ENCODE results near the gene GDI1.

The GDI1 gene

DNA sequence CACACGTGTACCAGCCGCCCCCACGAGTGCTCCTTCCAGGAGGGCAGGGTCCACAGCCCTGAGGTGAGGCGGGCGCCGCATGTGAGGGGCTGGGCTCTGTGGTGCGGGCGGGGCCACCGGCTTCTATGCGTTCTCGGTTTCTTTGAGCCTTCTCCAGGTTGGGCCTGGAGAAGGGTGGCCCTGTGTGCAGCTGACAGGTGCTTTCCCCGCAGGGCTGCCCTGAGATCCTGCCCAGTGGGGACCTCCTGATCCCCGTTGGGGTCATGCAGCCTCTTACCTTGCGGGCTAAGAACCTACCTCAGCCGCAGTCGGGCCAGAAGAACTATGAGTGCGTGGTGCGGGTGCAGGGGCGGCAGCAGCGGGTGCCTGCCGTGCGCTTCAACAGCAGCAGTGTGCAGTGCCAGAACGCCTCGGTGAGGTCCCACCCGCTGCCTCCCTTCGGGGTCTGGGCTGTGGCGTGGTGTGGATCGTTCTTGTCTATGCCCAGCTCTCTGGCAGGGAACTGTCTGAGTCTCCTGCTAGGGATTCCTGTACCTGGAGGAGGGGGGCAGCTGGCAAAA, 27.9 kb downstream of the GDI1 start:
- no peak for DNase-seq

DNA sequence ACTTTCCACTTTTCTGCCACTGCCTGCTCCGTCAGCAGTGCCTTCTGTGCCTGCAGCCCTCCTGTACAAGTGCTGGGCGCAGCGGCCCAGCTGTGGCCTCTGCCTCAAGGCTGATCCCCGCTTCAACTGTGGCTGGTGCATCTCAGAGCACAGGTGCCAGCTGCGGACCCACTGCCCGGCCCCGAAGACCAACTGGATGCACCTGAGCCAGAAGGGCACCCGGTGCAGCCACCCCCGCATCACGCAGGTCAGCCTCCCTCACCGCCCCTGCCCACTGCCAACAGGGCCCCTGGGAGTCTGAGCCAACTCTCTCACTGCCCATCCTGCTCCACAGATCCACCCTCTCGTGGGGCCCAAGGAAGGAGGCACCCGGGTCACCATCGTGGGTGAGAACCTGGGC, 28.6 kb downstream of the GDI1 start:
- DNase-seq: no peak

DNA sequence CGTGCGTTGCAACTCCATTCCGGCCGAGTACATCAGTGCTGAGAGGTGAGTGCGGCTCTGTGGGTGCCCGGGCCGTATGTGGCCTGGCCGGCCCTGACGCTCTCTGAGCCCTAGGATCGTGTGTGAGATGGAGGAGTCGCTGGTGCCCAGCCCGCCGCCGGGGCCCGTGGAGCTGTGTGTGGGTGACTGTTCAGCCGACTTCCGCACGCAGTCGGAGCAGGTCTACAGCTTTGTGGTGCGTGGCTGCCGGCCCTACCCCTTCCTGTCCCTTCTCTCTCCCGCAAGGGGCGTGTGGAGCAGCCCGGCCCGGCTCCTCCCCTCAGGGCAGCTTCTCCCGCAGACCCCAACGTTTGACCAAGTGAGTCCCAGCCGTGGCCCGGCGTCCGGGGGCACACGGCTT, 29.1 kb downstream of the GDI1 start:
- DNase-seq: no peak

DNA sequence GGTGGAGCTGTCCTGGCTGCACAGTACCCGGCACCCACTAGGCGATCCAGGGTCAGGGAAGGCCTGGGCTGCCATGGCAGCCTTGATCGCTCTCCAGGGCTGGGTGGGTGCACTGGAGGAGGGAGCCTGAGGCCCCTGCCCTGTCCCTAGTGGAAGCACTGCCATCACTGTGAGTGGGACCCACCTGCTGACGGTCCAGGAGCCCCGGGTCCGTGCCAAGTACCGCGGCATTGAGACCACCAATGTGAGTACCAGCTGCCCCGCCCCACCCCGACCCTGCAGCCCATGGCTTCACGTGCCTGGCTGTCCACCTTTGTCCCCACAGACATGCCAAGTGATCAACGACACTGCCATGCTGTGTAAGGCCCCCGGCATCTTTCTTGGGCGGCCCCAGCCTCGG, 30.0 kb downstream of the GDI1 start:
- DNase-seq: no peak

DNA sequence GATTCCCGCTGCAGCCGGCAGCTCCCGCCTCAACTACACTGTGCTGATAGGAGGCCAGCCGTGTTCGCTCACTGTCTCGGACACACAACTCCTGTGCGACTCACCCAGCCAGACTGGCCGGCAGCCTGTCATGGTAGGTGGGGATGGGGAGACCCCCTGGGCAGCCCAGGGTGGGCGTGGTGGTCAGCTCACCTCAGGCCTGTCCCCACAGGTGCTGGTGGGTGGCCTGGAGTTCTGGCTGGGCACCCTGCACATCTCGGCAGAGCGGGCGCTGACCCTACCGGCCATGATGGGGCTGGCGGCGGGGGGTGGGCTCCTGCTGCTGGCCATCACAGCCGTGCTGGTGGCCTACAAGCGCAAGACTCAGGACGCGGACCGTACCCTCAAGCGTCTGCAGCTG, 30.6 kb downstream of the GDI1 start:
- DNase-seq: no peak

DNA sequence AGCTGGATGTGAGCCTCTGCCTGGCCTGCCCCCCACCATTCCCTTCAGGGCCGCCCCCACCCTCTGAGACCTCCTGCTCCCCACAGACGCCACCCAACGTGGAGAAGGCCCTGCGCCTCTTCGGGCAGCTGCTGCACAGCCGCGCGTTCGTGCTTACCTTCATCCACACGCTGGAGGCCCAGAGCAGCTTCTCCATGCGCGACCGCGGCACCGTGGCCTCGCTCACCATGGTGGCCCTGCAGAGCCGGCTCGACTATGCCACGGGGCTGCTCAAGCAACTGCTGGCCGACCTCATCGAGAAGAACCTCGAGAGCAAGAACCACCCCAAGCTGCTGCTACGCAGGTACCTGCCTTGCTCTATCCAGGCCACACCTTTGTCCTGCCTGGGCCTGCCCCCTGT, 31.3 kb downstream of the GDI1 start:
- DNase-seq: no peak

DNA sequence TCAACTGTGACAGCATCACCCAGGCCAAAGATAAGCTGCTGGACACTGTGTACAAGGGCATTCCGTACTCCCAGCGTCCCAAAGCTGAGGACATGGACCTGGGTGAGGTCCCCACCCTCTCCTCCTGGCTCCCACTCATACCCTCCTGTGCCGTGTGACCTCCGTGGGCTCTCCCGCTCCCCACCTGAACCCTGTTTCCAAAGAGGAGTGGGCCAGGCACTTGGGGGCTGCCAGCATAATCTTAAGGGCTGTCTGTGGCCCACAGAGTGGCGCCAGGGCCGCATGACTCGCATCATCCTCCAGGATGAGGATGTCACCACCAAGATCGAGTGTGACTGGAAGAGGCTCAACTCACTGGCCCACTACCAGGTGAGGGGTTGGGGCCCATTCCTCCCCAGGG, 32.2 kb downstream of the GDI1 start:
- no peak for DNase-seq

DNA sequence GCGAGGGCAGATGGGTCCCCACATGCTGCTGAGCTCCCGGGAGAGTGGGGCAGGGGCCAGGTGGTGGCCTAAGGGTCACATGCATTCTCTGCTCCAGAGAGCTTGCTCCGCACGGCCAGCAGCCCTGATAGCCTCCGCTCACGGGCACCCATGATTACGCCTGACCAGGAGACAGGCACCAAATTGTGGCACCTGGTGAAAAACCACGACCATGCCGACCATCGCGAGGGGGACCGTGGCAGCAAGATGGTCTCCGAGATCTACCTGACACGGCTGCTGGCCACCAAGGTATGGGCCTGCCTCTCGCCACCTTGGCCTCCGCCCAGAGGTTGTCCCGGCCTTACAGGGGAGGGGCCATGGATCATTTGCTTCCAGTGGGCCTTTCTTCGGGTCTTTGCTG, 32.9 kb downstream of the GDI1 start:
- DNase-seq: no peak

DNA sequence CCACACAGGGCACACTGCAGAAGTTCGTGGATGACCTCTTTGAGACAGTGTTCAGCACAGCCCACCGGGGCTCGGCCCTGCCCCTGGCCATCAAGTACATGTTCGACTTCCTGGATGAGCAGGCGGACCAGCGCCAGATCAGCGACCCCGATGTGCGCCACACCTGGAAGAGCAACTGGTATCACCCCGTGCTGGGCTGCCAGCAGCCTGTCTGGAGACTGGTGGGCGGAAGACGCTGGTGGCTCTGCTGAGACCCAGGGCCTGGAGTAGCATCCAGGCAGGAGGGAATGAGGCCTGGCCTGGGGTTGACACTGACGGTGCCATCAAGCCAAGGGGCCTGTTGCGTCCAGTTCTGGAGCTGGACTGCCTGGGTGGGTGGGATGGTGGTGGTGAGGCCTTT, 33.5 kb downstream of the GDI1 start:
- no peak for DNase-seq

DNA sequence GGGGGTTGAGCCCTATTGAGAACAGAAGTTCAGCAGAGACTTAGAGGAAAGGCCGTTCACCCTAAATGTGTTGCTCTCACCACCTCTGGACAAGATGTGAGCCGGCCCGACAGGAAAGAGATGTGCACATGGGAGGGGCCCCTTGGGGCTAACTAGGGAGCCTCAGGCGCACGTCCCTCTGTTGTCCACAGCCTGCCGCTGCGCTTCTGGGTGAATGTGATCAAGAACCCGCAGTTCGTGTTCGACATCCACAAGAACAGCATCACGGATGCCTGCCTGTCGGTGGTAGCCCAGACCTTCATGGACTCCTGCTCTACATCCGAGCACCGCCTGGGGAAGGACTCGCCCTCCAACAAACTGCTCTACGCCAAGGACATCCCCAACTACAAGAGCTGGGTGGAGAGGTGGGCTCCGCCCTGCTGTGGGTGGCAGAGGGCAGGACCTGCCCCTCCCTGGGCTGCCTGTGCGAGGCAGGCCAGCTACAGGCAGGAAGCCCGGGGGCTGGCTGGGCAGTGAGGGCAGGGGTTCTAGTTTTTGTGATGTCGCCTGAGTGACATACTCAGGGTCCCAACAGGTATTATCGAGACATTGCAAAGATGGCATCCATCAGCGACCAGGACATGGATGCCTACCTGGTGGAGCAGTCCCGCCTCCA, 34.1 kb downstream of the GDI1 start:
- no peak for DNase-seq

DNA sequence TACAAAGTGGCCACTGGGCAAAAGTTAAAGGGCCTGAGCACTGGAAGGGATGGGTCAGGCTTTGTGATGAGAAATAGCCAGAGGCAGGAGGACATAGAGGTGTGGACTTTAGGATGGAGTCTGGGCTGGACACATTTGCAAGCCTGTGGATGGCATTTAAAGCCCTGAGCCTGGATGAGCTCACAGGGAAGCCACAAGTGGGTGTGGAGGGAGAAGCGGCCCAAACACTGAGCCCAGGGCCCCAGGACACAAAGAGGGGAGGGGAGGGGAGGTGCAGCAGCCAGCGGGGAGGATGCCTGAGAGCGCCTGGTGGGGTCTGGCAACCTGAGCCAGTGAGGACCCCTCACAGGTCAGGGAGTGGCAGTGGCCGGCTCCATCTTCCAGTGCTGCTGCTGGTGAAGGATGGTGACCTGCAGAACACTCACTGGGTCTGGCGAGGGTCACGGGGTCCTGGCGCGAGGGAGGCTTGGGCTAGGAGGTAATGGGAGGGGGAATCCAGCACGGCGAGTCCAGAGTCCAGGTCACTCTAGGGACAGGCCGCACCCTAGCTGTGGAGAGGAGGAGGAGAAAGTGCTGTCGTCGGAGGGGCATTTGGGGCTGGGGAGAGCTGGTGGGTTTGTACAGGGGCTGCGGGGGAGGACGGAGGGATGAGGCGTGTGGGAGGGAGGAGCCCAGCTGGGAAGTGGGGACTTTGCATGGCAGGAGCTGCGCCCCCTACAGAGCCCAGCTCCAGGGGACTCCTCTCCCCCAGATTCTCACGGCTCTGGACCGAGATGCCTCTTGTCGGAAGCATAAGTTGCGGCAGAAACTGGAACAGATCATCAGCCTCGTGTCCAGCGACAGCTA, 35.1 kb downstream of the GDI1 start:
- DNase-seq: no peak

DNA sequence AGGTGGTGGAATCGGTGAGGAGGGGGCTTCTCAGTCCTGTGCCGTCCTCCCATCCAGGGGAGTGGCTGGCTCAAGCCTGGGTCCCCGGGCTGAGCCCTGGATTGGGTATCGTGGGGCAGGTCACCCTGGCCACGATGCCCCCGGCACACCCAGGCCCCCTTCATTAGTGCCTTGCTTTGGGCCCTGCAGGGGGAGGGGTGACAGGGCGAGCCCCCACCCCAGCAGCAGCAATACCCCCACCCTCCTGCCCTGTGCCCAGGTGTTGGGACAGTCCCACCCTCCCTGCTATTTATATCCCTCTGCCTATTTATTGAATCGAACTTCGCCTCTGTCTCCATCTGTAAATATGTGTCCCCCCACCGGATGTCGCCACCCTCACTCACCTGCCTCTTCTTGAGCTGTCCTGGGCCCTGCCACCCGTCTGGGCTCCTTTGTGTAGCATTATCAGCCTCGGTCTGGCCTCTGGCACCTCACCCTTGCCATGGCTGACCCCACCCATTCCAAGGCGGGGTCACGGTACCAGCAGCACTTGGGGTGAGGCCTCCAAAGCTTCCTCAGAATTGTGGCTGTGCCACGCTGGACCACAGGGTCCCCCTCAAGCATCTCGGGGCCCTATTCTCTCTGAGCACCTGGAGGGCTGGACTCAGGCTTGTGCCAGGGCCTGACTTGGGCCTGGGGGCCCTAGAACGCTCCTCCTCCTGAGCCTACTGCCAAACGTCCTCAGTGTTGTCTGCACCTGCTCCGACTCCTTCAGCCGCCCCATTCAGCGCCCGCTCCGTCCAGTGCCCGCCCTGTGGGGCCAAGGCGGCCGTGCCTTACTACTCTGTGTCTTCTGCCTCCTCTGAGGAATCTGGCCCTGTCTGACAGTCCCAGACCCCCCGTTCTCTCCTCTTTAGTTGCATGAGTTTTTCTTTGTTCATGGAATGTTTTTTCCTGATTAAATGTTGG, 36.0 kb downstream of the GDI1 start:
- DNase-seq: no peak

DNA sequence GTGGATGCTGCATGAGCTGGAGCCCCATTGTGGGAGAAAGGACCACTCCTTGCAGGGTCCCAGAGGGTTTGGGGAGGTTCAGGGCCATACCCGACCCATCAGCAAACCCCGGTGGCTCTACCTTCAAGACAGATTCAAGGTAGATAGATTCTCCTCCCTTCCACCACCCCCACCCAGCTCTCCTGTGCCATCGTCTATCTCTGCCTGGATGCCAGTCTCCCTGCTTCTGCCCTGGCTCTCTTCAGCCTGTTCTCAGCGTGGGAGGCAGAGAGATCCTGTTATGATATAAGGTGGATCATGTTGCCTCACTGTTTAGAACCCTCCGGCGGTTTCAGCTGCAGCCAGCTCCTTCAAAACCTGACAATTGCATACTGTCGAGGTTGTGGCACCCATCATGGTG, 36.7 kb downstream of the GDI1 start:
- no peak for DNase-seq

DNA sequence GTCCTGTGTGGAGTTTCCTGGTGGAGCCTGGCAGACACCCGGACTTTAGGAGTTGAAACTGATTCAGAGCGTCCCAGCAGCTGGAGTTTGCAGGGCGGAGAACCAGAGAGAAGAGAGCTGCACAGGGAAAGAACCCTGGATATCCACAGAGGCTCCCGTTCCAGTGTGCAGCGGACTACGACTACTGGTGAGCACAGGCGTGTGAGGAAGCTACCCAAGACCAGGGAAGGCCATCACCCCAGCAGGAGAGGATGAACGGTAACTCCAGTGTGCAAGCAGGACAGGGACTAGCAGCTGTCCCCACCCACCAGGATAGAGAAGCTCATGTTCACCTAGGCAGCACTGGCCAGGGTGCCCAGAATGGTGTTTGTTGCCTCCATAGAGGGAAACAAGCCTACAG, 39.9 kb downstream of the GDI1 start:
- no peak for DNase-seq

DNA sequence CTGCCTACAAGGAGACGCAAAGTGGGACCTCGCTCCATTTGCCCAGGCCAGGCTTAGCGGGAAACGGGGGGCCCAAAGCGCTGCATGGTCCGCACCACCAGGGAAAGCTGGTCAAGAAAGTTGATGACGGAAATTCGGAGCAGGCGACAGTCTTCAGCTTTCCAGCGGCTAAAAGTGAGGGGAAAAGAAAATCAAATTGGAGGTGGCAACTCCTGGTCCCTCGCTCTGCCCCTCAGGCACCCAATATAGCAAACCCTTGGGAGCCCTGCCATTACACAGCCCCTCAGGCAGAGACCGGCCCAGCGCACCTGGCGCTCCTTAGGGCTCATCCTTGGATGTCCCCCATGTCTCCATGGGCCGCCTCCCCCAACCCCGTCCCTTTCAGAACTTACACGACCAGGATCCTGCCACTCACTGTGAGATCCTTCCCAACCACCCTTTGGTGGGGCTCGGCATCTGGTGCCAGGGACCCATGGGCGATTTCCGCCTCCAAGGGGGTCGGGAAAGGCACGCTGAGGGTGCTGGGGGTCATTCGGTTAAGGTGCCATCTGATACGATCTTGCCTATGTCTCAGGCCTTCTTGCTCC, 41.0 kb downstream of the GDI1 start:
- DNase-seq: no peak

DNA sequence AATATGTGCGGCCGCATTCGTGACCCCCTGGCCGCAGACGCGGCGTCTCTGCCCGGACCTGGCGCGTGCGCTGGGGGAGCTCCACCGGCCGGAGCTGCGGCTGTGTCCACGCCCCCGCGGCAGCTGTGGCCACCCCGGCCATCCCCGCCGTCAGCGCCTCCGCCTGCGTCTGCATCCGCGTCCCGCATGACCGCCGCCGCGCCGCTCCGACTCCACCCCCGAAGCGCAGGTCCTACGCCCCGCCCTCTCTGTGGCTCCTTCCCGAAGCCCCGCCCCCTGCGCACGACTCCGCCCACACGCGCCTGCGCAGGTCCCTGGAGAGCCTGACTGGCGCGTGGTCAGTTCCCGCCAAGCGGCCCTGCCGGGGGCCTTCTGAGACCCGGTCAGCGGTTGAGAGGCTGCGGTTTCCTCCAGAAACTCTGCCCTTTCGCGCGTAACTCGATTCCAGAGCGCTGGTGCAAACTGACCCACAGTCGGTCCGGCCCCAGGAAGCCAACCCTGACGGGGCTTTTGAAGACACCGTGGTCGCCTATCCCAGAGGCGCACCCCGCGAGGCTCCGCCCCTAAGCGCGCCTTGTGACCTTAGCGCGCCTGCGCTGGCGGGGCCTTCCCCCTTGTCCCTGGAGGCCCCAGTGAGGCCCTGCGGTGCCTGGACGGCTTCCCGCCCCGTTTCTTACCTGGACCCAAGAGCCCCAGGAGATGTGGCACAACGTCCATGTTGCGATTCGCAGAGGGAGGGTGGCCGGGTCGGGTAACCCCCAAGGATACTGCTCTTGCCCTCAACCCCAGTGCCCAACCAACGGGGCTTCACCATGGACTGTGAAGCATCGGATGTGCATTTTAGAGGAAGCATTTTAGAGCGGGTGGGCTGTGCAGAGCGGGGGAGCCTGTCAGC, 42.0 kb downstream of the GDI1 start, which contains the start of gene LAGE3:
Gene LAGE3, minus strand, starts transcription at position 554 of the 895 bp plus-strand sequence. Its CDS starts 366 bp downstream, at position 188.
- peak; percentile 84 to 87 for DNase-seq

DNA sequence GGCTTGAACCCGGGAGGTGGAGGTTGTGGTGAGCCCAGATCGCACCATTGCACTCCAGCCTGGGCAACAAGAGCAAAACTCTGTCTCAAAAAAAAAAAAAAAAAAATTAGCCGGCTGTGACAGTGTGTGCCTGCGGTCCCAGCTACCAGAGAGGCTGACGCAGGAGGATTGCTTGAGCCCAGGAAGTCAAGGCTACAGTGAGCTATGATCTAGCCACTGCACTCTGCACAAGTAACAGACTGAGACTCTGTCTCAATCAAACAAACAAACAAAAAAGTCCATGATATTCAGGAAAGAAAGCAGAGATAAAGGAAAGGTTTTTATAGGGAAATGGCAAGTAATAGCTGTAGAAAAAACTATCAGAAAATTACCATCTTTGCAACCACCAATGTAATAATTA, 44.2 kb downstream of the GDI1 start:
- no peak for DNase-seq

DNA sequence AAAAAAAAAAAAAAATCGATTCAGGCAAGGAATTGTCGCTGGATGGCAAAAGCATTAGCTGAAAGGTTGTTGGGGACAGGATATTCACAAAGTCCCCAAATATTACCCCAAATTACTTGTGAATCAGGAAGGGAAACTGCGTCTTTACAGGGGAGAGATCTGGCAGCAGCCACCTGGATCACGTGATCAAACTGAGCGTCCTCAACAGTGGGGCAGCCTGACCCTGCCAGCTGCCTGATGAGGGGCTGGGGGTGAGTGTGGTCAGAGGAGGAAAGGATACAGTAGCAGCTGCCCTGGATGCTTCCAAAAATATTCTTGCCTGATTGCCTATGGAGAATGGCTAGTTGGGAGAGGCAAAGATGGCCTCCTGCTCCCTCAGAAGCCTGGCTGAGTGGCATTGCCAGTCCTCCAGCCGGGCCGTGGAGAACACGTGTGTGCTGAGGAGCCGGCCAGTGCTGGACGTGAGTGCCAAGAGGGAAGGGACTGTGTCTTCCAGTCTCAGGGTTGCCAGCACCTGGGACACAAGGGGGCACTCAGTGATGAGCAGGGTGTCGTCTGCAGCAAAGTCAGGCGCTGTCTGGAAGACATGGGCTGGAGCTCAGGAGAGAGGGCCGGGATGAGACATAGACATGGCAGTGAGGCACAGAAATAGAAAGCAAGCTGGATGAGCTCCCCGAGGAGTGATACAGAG, 45.1 kb downstream of the GDI1 start:
- no peak for DNase-seq

DNA sequence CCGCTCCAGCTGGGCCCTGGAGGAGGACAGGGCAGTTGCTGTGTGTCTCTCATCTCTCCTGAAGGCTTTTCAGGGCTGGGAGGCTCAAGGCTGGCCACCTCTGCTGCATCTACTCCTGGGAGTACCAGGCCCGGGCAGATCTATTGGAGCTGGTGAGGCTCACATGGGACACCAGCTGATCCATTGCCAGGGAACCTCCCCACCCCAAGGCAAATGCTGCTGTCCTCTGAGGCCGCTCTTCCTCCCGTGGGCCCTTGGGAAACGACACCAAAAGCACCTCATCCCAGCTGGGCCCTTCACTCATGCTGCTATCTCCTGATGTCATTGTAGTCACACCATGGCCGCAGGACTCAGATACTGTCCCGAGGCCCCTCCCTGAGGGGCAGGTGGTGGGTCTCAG, 45.8 kb downstream of the GDI1 start:
- DNase-seq: no peak

DNA sequence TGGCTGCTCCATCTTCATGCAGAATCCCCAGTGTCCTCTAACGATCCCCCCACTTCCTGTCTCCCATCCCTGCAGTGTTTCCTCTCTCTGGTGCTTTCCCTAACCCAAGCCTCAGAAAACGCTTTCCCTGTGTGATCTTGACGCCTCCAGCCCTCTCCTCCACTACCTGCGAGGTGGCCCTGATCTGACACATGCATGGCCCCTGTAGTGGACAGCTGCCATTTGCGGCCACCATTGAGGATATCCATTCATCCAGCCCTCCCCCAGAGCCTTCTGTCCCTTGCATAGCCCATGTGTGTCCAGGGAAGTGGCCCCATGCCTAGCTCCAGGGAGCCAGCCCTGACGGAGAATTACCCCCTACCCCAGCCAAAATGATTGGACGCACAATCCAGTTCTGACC, 46.4 kb downstream of the GDI1 start:
- DNase-seq: no peak
